ENCODE results near the gene DMAC1.

The DMAC1 gene

GRCh38 chr9:7782400-7783120 is 17.0 kb downstream of the DMAC1 start:
- no peak for DNase-seq (ENCODE audit: low read depth)

- no peak for DNase-seq (ENCODE audit: low read depth)
Observed at GRCh38 chr9:7780261-7780988, 19.2 kb downstream of the DMAC1 start.

- DNase-seq (ENCODE audit: low read depth) = no peak
Observed at GRCh38 chr9:7778851-7779600, 20.6 kb downstream of the DMAC1 start.

GRCh38 chr9:7777771-7778170 is 21.8 kb downstream of the DMAC1 start:
- DNase-seq (ENCODE audit: low read depth) = no peak

GRCh38 chr9:7770111-7770510 is 29.5 kb downstream of the DMAC1 start:
- no peak for DNase-seq (ENCODE audit: low read depth)

- DNase-seq (ENCODE audit: low read depth) = no peak
Observed at GRCh38 chr9:7762600-7762999, 37.0 kb downstream of the DMAC1 start.

GRCh38 chr9:7760014-7760415 is 39.6 kb downstream of the DMAC1 start:
- DNase-seq (ENCODE audit: low read depth) = no peak

GRCh38 chr9:7756088-7756487 is 43.5 kb downstream of the DMAC1 start:
- no peak for DNase-seq (ENCODE audit: low read depth)

GRCh38 chr9:7752481-7752880 is 47.1 kb downstream of the DMAC1 start:
- no peak for DNase-seq (ENCODE audit: low read depth)
